ENCODE results near the gene SCARB1.

SCARB1 gene

GRCh38 chr12:124740691-124741137, 123.0 kb downstream of the SCARB1 start:
- DNase-seq, result no peak

GRCh38 chr12:124739953-124740561, 123.6 kb downstream of the SCARB1 start:
- DNase-seq, result no peak

- DNase-seq, result no peak
Measured at GRCh38 chr12:124738636-124739467, 124.8 kb downstream of the SCARB1 start.

GRCh38 chr12:124737772-124738635, 125.7 kb downstream of the SCARB1 start:
- DNase-seq, result no peak

- DNase-seq, result no peak
Measured at GRCh38 chr12:124737040-124737419, 126.6 kb downstream of the SCARB1 start.

GRCh38 chr12:124736115-124737039, 127.3 kb downstream of the SCARB1 start:
- DNase-seq, result no peak

- DNase-seq, result no peak
Measured at GRCh38 chr12:124734224-124734788, 129.4 kb downstream of the SCARB1 start.

GRCh38 chr12:124733086-124733485, 130.6 kb downstream of the SCARB1 start:
- DNase-seq, result no peak

- DNase-seq, result no peak
Measured at GRCh38 chr12:124732275-124733075, 131.2 kb downstream of the SCARB1 start.

GRCh38 chr12:124731869-124732268, 131.8 kb downstream of the SCARB1 start:
- no peak for DNase-seq

GRCh38 chr12:124730455-124730932, 133.2 kb downstream of the SCARB1 start:
- DNase-seq, result no peak

- DNase-seq, result no peak
Measured at GRCh38 chr12:124727922-124728321, 135.7 kb downstream of the SCARB1 start.

- no peak for DNase-seq
Measured at GRCh38 chr12:124727264-124727800, 136.3 kb downstream of the SCARB1 start.

All from stimulated activated CD4-positive, alpha-beta T cell treated with anti-CD3 and anti-CD28 coated beads, Interleukin-1b, Interleukin-23, amount 100 ng/mL, for 48 hours (primary cell).